GM12878 (cell line): ENCODE data around the gene MGLL.

ENCODE experiments used
- CBX5 ChIP-seq: sonication (generic); IDR thresholded peaks from 2 replicates; pipeline ENCODE4 v1.6.1; 2016; ENCODE audit warnings: low read depth, moderate library complexity, mild to moderate bottlenecking, inconsistent platforms
- CREB1 ChIP-seq: IDR thresholded peaks from 2 replicates; pipeline ENCODE4 v1.6.1; 2012; ENCODE audit warnings: low read depth, mild to moderate bottlenecking, inconsistent platforms
- CREM ChIP-seq: IDR thresholded peaks from 2 replicates; pipeline ENCODE4 v1.6.1; 2014; ENCODE audit warnings: antibody characterized with exemption, low read depth
- EP300 ChIP-seq, 2 experiments: fragments of 150-350 bp in 1 of 2; IDR thresholded peaks; 2 replicates each; pipeline ENCODE4 v1.6.1; 2011 to 2012; ENCODE audit warnings: low read depth in 2 of 2, low read length in 2 of 2, borderline replicate concordance in 1 of 2, improper control_type of control experiment in 1 of 2, inconsistent platforms in 1 of 2; ENCODE audit not compliant: control insufficient read depth in 1 of 2
- IRF3 ChIP-seq: fragments of 450-650 bp; IDR thresholded peaks from 2 replicates; pipeline ENCODE4 v1.6.1; 2014; ENCODE audit warnings: mild to moderate bottlenecking
- NRF1 ChIP-seq: conservative IDR thresholded peaks from 2 replicates; pipeline ENCODE4 v1.6.1; 2011; ENCODE audit warnings: mild to moderate bottlenecking, low read depth, low read length, improper control_type of control experiment
- POLR2AphosphoS5 ChIP-seq: IDR thresholded peaks from 2 replicates; pipeline ENCODE4 v1.6.1; 2011; ENCODE audit warnings: mild to moderate bottlenecking, low read length, inconsistent platforms
- RAD21 ChIP-seq: IDR thresholded peaks from 2 replicates; pipeline ENCODE4 v1.6.1; 2011; ENCODE audit warnings: mild to moderate bottlenecking, low read depth, low read length, moderate library complexity; ENCODE audit not compliant: insufficient read depth
- SRF ChIP-seq, 2 experiments: IDR thresholded peaks; 2 replicates each; pipeline ENCODE4 v1.6.1; 2011; ENCODE audit warnings: low read depth in 2 of 2, low read length in 2 of 2, mild to moderate bottlenecking in 1 of 2, moderate library complexity in 1 of 2

GRCh38 chr3:127821394-127821793 is 921 bp downstream of the MGLL start:
- no peak for TF ChIP-seq RAD21
- TF ChIP-seq CBX5, result no peak
- no peak for TF ChIP-seq CREB1
- no peak for TF ChIP-seq IRF3
- peak; percentile 31; the same call in 1 of the 2 replicates for TF ChIP-seq POLR2AphosphoS5
- TF ChIP-seq NRF1, result no peak
- TF ChIP-seq SRF (IDR thresholded peaks at IDR 0.05; ENCODE audit: low read depth in 2 of 2, low read length in 2 of 2), result no peak
- no peak for TF ChIP-seq CREM
- no peak for TF ChIP-seq EP300 (IDR thresholded peaks at IDR 0.05; ENCODE audit: borderline replicate concordance in 1 of 2, control insufficient read depth in 1 of 2, low read depth in 2 of 2, low read length in 2 of 2)
